Dendritic cell treated with granulocyte-macrophage colony-stimulating factor and Interleukin-4, amounts not matched to agents 40 ng/mL and 50 ng/mL, for 4 days (primary cell): Measurements from ENCODE around the gene COL27A1.
"Not testable (repeated sequence)": the region's sequence is repeated elsewhere in the genome, so short reads cannot be mapped to it uniquely, and the experiment has no call there.

Source experiments
- H3K27ac Mint-ChIP-seq: one replicate; pipeline ENCODE4 v1.8.0; 2022; ENCODE audit warnings: mild to moderate bottlenecking, mixed read lengths
- H3K27me3 Mint-ChIP-seq: one replicate; pipeline ENCODE4 v1.8.0; 2022; ENCODE audit warnings: mild to moderate bottlenecking, mixed read lengths
- H3K36me3 Mint-ChIP-seq: one replicate; pipeline ENCODE4 v1.8.0; 2022; ENCODE audit warnings: low read depth, mixed read lengths
- H3K4me1 Mint-ChIP-seq: one replicate; pipeline ENCODE4 v1.8.0; 2022; ENCODE audit warnings: low read depth, mixed read lengths
- H3K4me3 Mint-ChIP-seq: one replicate; pipeline ENCODE4 v1.8.0; 2022; ENCODE audit warnings: mild to moderate bottlenecking, moderate library complexity, mixed read lengths
- H3K9me3 Mint-ChIP-seq: one replicate; pipeline ENCODE4 v1.8.0; 2022; ENCODE audit warnings: mixed read lengths
- intact Hi-C: fragments of 100-400 bp; cut with micrococcal nuclease; formaldehyde crosslinking; loops from one replicate; pipeline ENCODE4 v1.15.0; 2022

The COL27A1 gene

GRCh38 chr9:114119242-114120191 is 35.8 kb upstream of the COL27A1 start:
- no peak overlapping the region for H3K4me3 Mint-ChIP-seq

GRCh38 chr9:114120192-114121014 is 34.9 kb upstream of the COL27A1 start:
- intact Hi-C loops: no loop called here
- Mint-ChIP-seq H3K4me1 (no peaks in the 10 kb centered on the region), H3K9me3 (no peaks in the 10 kb centered on the region), H3K27ac (no peak overlapping the region), H3K27me3 (peaks cover 15% of the 10 kb centered on the region), H3K4me3 (no peak overlapping the region), H3K36me3 (no peaks in the 10 kb centered on the region)

More at GRCh38 chr9:114119242-114120191, 35.8 kb upstream of the COL27A1 start:
- no peaks in the 10 kb centered on the region for H3K9me3 Mint-ChIP-seq
- H3K27me3 Mint-ChIP-seq: peaks cover 15% of the 10 kb centered on the region
- intact Hi-C loops: no loop called here
- H3K36me3 Mint-ChIP-seq: no peaks in the 10 kb centered on the region
- H3K27ac Mint-ChIP-seq: no peak overlapping the region
- no peaks in the 10 kb centered on the region for H3K4me1 Mint-ChIP-seq

- Mint-ChIP-seq H3K4me1 (no peaks in the 10 kb centered on the region), H3K36me3 (no peaks in the 10 kb centered on the region), H3K9me3 (no peaks in the 10 kb centered on the region), H3K4me3 (no peak overlapping the region), H3K27ac (no peak overlapping the region), H3K27me3 (peaks cover 15% of the 10 kb centered on the region)
- intact Hi-C loops: no loop called here
These were observed 33.9 kb upstream of the COL27A1 start for GRCh38 chr9:114121227-114122135.

- intact Hi-C loops: no loop called here
These were observed 33.0 kb upstream of the COL27A1 start for GRCh38 chr9:114122136-114123027.

GRCh38 chr9:114123031-114123977 is 32.0 kb upstream of the COL27A1 start:
- H3K4me3 Mint-ChIP-seq: no peak overlapping the region
- intact Hi-C loops: no loop called here
- H3K4me1 Mint-ChIP-seq: no peaks in the 10 kb centered on the region
- no peaks in the 10 kb centered on the region for H3K36me3 Mint-ChIP-seq
- H3K27ac Mint-ChIP-seq: no peak overlapping the region
- H3K27me3 Mint-ChIP-seq: peaks cover 10% of the 10 kb centered on the region
- peaks cover 13% of the 10 kb centered on the region for H3K9me3 Mint-ChIP-seq

More at GRCh38 chr9:114122136-114123027, 33.0 kb upstream of the COL27A1 start:
- no peaks in the 10 kb centered on the region for H3K36me3 Mint-ChIP-seq
- H3K27me3 Mint-ChIP-seq: peaks cover 15% of the 10 kb centered on the region
- no peaks in the 10 kb centered on the region for H3K4me1 Mint-ChIP-seq
- no peak overlapping the region for H3K27ac Mint-ChIP-seq
- H3K4me3 Mint-ChIP-seq: no peak overlapping the region
- peaks cover 5% of the 10 kb centered on the region for H3K9me3 Mint-ChIP-seq

GRCh38 chr9:114124138-114124537 is 31.2 kb upstream of the COL27A1 start:
- Mint-ChIP-seq H3K4me3 (no peak overlapping the region), H3K27ac (no peak overlapping the region), H3K9me3 (peaks cover 13% of the 10 kb centered on the region), H3K4me1 (no peaks in the 10 kb centered on the region), H3K27me3 (peaks cover 5% of the 10 kb centered on the region), H3K36me3 (no peaks in the 10 kb centered on the region)
- intact Hi-C loops: no loop called here

GRCh38 chr9:114124666-114125475 is 30.5 kb upstream of the COL27A1 start:
- peaks cover 13% of the 10 kb centered on the region for H3K9me3 Mint-ChIP-seq
- H3K36me3 Mint-ChIP-seq: no peaks in the 10 kb centered on the region
- no peak overlapping the region for H3K27ac Mint-ChIP-seq
- H3K27me3 Mint-ChIP-seq: peaks cover 5% of the 10 kb centered on the region
- intact Hi-C loops: no loop called here
- H3K4me1 Mint-ChIP-seq: no peaks in the 10 kb centered on the region
- H3K4me3 Mint-ChIP-seq: no peak overlapping the region

GRCh38 chr9:114125476-114126013 is 29.8 kb upstream of the COL27A1 start:
- H3K27ac Mint-ChIP-seq: no peak overlapping the region
- peaks cover 4% of the 10 kb centered on the region for H3K27me3 Mint-ChIP-seq
- H3K4me3 Mint-ChIP-seq: no peak overlapping the region
- no peaks in the 10 kb centered on the region for H3K36me3 Mint-ChIP-seq
- H3K4me1 Mint-ChIP-seq: no peaks in the 10 kb centered on the region
- H3K9me3 Mint-ChIP-seq: peaks cover 13% of the 10 kb centered on the region
- intact Hi-C loops: no loop called here

GRCh38 chr9:114126247-114127060 is 28.9 kb upstream of the COL27A1 start:
- Mint-ChIP-seq H3K36me3 (no peaks in the 10 kb centered on the region), H3K4me3 (no peak overlapping the region), H3K27ac (no peak overlapping the region)

GRCh38 chr9:114128759-114129158 is 26.6 kb upstream of the COL27A1 start:
- peaks cover 13% of the 10 kb centered on the region for H3K9me3 Mint-ChIP-seq
- intact Hi-C loops, H3K4me3 Mint-ChIP-seq, H3K27ac Mint-ChIP-seq, H3K27me3 Mint-ChIP-seq, H3K36me3 Mint-ChIP-seq, H3K4me1 Mint-ChIP-seq: not testable (repeated sequence)

More at GRCh38 chr9:114126247-114127060, 28.9 kb upstream of the COL27A1 start:
- no peaks in the 10 kb centered on the region for H3K4me1 Mint-ChIP-seq
- intact Hi-C loops: no loop called here
- peaks cover 13% of the 10 kb centered on the region for H3K9me3 Mint-ChIP-seq
- peaks cover 4% of the 10 kb centered on the region for H3K27me3 Mint-ChIP-seq
